IPS-20b (cell line): ENCODE data around the gene TBL1XR1.

ENCODE experiments used
- H3K27ac ChIP-seq: one replicate; pipeline ENCODE4 v1.5.1; 2013; ENCODE audit warnings: low read length
- H3K27me3 ChIP-seq: 2 replicates; pipeline ENCODE4 v1.6.1; 2013; ENCODE audit warnings: mild to moderate bottlenecking, low read length, inconsistent platforms; ENCODE audit not compliant: insufficient read depth
- H3K36me3 ChIP-seq: 2 replicates; pipeline ENCODE4 v1.6.1; 2013; ENCODE audit warnings: low read depth, mild to moderate bottlenecking, inconsistent platforms, low read length, moderate library complexity; ENCODE audit not compliant: insufficient read depth
- H3K4me1 ChIP-seq: 2 replicates; pipeline ENCODE4 v1.6.1; 2013; ENCODE audit warnings: mild to moderate bottlenecking, control low read depth, inconsistent platforms, low read length, moderate library complexity; ENCODE audit not compliant: insufficient read depth
- H3K4me3 ChIP-seq: 2 replicates; pipeline ENCODE4 v1.5.1; 2013; ENCODE audit warnings: mild to moderate bottlenecking, low read length, inconsistent platforms
- H3K9ac ChIP-seq: 2 replicates; pipeline ENCODE4 v1.6.1; 2013; ENCODE audit warnings: low read depth, mild to moderate bottlenecking, inconsistent platforms, low read length, moderate library complexity
- H3K9me3 ChIP-seq: 2 replicates; pipeline ENCODE4 v1.6.1; 2013; ENCODE audit warnings: mild to moderate bottlenecking, low read depth, low read length, inconsistent platforms; ENCODE audit not compliant: insufficient read depth

Gene TBL1XR1

DNA sequence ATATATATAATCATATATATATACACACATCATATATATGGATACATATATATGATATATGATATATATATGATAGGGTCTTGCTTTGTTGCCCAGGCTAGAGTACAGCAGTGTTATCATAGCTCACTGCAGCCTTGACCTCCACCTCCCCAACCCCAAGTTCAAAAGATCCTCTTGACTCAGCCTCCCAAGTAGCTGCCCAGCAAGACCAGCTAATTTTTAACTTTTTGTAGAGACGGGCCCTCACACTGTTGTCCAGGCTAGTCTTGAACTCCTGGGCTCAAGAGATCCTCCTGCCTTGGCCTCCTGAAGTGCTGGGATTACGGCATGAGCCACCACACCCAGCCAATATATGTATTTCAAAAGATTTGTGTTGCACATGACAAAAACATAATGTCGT, 83.0 kb downstream of the TBL1XR1 start:
- no peak overlapping the region for H3K27ac ChIP-seq
- H3K4me1 ChIP-seq, result peaks cover 21% of the 10 kb centered on the region; the same call in 1 of the 2 replicates
- H3K27me3 ChIP-seq, result no peaks in the 10 kb centered on the region
- H3K36me3 ChIP-seq, result no peaks in the 10 kb centered on the region; the same call in 1 of the 2 replicates
- H3K9ac ChIP-seq, result no peak overlapping the region
- no peaks in the 10 kb centered on the region for H3K9me3 ChIP-seq
- no peak overlapping the region for H3K4me3 ChIP-seq

DNA sequence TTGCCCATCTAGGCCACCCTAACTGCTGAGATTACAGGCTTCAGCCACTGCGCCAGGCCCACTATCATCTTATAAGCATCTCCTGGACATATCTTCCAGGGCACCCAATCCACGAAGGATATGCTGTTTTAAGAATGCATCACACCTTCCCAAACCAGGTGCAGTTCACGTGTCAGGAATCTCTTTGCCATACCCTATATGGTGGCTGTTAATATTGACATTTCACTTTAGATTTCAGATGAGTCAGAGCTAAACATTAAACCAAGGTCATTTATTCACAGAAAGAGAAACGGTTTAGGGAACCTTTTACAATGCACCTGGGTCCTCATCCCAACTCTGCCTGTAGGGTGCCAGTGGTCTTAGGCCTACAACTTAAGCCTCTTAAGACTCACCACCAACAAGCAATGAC, 85.7 kb downstream of the TBL1XR1 start:
- Histone ChIP-seq H3K4me1 (peaks cover 31% of the 10 kb centered on the region; the same call in 1 of the 2 replicates), H3K27ac (no peak overlapping the region), H3K4me3 (no peak overlapping the region), H3K36me3 (no peaks in the 10 kb centered on the region; the same call in 1 of the 2 replicates), H3K27me3 (no peaks in the 10 kb centered on the region), H3K9ac (no peak overlapping the region), H3K9me3 (no peaks in the 10 kb centered on the region)

GRCh38 chr3:177110895-177111294, 86.4 kb downstream of the TBL1XR1 start:
- H3K9me3 ChIP-seq, result no peaks in the 10 kb centered on the region
- H3K27me3 ChIP-seq, result no peaks in the 10 kb centered on the region
- no peak overlapping the region for H3K4me3 ChIP-seq
- no peak overlapping the region for H3K9ac ChIP-seq
- H3K4me1 ChIP-seq, result peaks cover 37% of the 10 kb centered on the region; the same call in 1 of the 2 replicates
- H3K36me3 ChIP-seq, result no peaks in the 10 kb centered on the region; the same call in 1 of the 2 replicates
- no peak overlapping the region for H3K27ac ChIP-seq

- Histone ChIP-seq H3K27ac (no peak overlapping the region), H3K4me1 (peaks cover 40% of the 10 kb centered on the region; the same call in 1 of the 2 replicates), H3K9ac (no peak overlapping the region)
These were observed 86.9 kb downstream of the TBL1XR1 start for GRCh38 chr3:177110386-177110785.

GRCh38 chr3:177109688-177110330, 87.5 kb downstream of the TBL1XR1 start:
- no peaks in the 10 kb centered on the region for H3K27me3 ChIP-seq
- H3K9ac ChIP-seq, result no peak overlapping the region
- H3K9me3 ChIP-seq, result no peaks in the 10 kb centered on the region
- H3K27ac ChIP-seq, result no peak overlapping the region
- peaks cover 45% of the 10 kb centered on the region; the same call in 1 of the 2 replicates for H3K4me1 ChIP-seq
- no peak overlapping the region for H3K4me3 ChIP-seq
- H3K36me3 ChIP-seq, result no peaks in the 10 kb centered on the region; the same call in 1 of the 2 replicates

More at GRCh38 chr3:177110386-177110785, 86.9 kb downstream of the TBL1XR1 start:
- no peak overlapping the region for H3K4me3 ChIP-seq
- H3K36me3 ChIP-seq, result no peaks in the 10 kb centered on the region; the same call in 1 of the 2 replicates
- no peaks in the 10 kb centered on the region for H3K9me3 ChIP-seq
- H3K27me3 ChIP-seq, result no peaks in the 10 kb centered on the region

GRCh38 chr3:177108648-177109047, 88.6 kb downstream of the TBL1XR1 start:
- Histone ChIP-seq H3K27ac (no peak overlapping the region), H3K9me3 (no peaks in the 10 kb centered on the region), H3K9ac (no peak overlapping the region), H3K4me1 (peaks cover 46% of the 10 kb centered on the region; the same call in 1 of the 2 replicates), H3K27me3 (no peaks in the 10 kb centered on the region), H3K4me3 (no peak overlapping the region), H3K36me3 (no peaks in the 10 kb centered on the region; the same call in 1 of the 2 replicates)

DNA sequence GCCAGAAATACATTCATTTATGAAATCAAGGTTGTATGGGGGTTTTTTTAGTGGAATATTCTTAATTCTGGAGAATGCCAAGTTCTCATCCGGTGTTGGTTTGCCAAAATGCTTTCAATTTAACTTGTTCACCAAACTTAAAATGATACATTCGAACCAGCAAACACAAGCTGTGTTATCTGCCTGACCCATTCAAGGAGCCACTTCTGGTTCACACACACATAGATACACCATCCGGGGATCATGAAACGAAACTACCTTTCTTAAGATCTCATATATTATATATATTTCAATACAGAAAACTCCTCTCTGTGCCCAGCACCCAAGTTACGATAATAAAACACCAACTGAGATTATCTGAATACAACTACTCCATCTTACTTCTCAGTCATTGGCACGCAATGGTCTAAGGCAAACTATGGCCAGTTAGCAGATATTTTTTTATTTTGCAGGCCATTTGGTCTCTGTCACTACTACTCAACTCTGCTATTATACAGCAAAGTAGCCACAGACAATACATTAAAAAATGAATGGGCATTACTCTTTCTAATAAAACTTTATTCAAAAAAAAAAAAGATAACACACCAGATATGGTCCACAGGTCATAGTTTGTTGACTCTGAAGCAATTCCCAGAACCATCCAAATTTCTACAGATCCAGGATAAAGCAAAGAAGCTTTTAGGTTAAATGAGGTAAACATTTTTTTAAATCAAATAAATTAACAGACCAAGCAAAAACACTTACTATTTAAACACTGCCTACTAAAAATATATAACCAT, 89.6 kb downstream of the TBL1XR1 start:
- H3K9ac ChIP-seq, result no peak overlapping the region
- peaks cover 49% of the 10 kb centered on the region; the same call in 1 of the 2 replicates for H3K4me1 ChIP-seq
- H3K27ac ChIP-seq, result no peak overlapping the region
- H3K4me3 ChIP-seq, result no peak overlapping the region
- no peaks in the 10 kb centered on the region; the same call in 1 of the 2 replicates for H3K36me3 ChIP-seq
- H3K27me3 ChIP-seq, result no peaks in the 10 kb centered on the region
- H3K9me3 ChIP-seq, result no peaks in the 10 kb centered on the region

DNA sequence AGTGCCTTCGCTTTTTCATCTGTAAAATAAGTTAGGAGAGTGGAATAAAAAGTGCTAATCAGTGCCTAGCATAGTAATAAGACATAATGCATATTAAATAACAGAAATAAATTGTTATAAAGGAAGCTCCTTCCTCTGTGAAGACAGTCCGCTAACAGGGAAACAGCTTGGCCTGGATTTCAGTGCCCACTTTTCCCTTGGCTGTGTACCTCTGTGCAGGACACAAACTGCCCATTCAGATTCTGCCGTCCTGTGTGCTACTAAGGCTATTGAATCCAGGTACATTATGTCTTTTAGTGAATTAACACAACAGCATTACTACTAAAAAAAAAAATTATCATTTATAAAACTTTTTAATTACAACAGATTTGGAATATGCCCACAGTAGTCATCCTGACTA, 90.7 kb downstream of the TBL1XR1 start:
- Histone ChIP-seq H3K36me3 (no peaks in the 10 kb centered on the region; the same call in 1 of the 2 replicates), H3K9ac (no peak overlapping the region), H3K4me1 (peaks cover 51% of the 10 kb centered on the region; the same call in 1 of the 2 replicates), H3K4me3 (no peak overlapping the region), H3K27me3 (no peaks in the 10 kb centered on the region), H3K27ac (no peak overlapping the region), H3K9me3 (no peaks in the 10 kb centered on the region)

GRCh38 chr3:177106184-177106583, 91.1 kb downstream of the TBL1XR1 start:
- Histone ChIP-seq H3K27me3 (no peaks in the 10 kb centered on the region), H3K9me3 (no peaks in the 10 kb centered on the region), H3K36me3 (no peaks in the 10 kb centered on the region; the same call in 1 of the 2 replicates), H3K4me3 (no peak overlapping the region), H3K4me1 (peaks cover 52% of the 10 kb centered on the region; the same call in 1 of the 2 replicates), H3K9ac (no peak overlapping the region), H3K27ac (no peak overlapping the region)

GRCh38 chr3:177105623-177106022, 91.7 kb downstream of the TBL1XR1 start:
- Histone ChIP-seq H3K4me3 (no peak overlapping the region), H3K27me3 (no peaks in the 10 kb centered on the region), H3K36me3 (no peaks in the 10 kb centered on the region; the same call in 1 of the 2 replicates), H3K9me3 (no peaks in the 10 kb centered on the region), H3K27ac (no peak overlapping the region), H3K9ac (no peak overlapping the region), H3K4me1 (peaks cover 48% of the 10 kb centered on the region; the same call in 1 of the 2 replicates)

- Histone ChIP-seq H3K27ac (no peak overlapping the region), H3K4me3 (no peak overlapping the region), H3K36me3 (no peaks in the 10 kb centered on the region; the same call in 1 of the 2 replicates), H3K9me3 (no peaks in the 10 kb centered on the region), H3K27me3 (no peaks in the 10 kb centered on the region), H3K4me1 (peaks cover 38% of the 10 kb centered on the region; the same call in 1 of the 2 replicates), H3K9ac (no peak overlapping the region)
These were observed 92.8 kb downstream of the TBL1XR1 start for GRCh38 chr3:177104299-177104992.
